Measurements from ENCODE around the gene ARHGAP33. TPM values are rescaled to one million over a fixed set of nuclear protein-coding genes. Genes with fewer than 3 reads are reported as not detected.

Gene ARHGAP33
- total and polyA plus RNA-seq, 10 of the 15 experiments (the other 5 are each of a cell fraction or from before 2014, with no cell fraction given) = 0.05 to 22.9 (median 2.3) TPM; not detected in 1

DNA sequence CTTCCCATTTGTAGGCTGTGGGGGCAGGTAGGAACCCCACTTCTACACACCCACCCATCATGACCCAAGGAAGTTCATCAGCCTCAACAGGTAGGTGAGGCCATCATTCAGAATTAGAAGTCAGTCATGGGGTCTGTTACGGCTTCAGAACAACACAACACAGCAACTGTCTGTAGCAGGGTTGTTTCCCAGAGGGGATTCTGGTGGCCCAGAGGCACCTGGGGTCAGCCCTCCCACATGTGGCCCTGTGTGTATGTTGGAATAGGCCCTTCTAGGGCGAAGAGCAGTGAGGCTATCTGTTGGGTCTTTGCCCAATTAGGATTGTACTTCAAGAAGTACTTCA, 36.5 kb upstream of the ARHGAP33 start:
- intact Hi-C loops (cut with micrococcal nuclease; ENCODE audit: unreplicated experiment) = no loop called here
- RAD21 ChIA-PET (ENCODE audit: unreplicated experiment) = interaction anchor here (2.5 kb wide), 1 partner anchor 44 kb away, joined by 18 read pairs; no protein-coding TSS in a partner anchor
- no peak for TF ChIP-seq ZBTB33 (IDR thresholded peaks at IDR 0.05)
- TF ChIP-seq MEF2A (IDR thresholded peaks at IDR 0.05; ENCODE audit: insufficient read depth, low read depth, low read length) = no peak
- TF ChIP-seq SMARCA5 (IDR thresholded peaks at IDR 0.05) = no peak
- no peak for TF ChIP-seq BHLHE40 (IDR thresholded peaks at IDR 0.05; ENCODE audit: borderline replicate concordance in 1 of 2, low read depth in 2 of 2, low read length in 1 of 2)
- TF ChIP-seq RAD51 (IDR thresholded peaks at IDR 0.05) = no peak
- H3K27ac ChIP-seq (ENCODE audit: control insufficient read depth, insufficient read depth) = no peak overlapping the region
- DNase-seq (ENCODE audit: low read depth, low spot score) (no peak), FAIRE-seq (no peak), ATAC-seq (no peak)
- POLR2A ChIA-PET = interaction anchor here (1.3 to 2.4 kb wide), 2 partner anchors 20 to 37 kb away, joined by 5 to 9 read pairs; no protein-coding TSS in a partner anchor
- SMC1A ChIA-PET (ENCODE audit: uncharacterized antibody, unreplicated experiment) = no interaction called here
- H3K9ac ChIP-seq (ENCODE audit: control insufficient read depth, insufficient read depth, low read length) = no peak overlapping the region
- no peak overlapping the region for H2AFZ ChIP-seq (ENCODE audit: control insufficient read depth, low read depth, low read length)
- peaks cover 20% of the 10 kb centered on the region for H3K4me1 ChIP-seq (ENCODE audit: control insufficient read depth, insufficient read depth, low read length)
- no peaks in the 10 kb centered on the region for H4K20me1 ChIP-seq (ENCODE audit: control insufficient read depth, insufficient read depth)
- no TSS peak for BruUV-seq (replicated peaks)
- no peaks in the 10 kb centered on the region for H3K9me3 ChIP-seq (replicated peaks; ENCODE audit: control insufficient read depth, insufficient read depth, low read length)
- 69% methylated on average over 2 of the region's 2 CpGs for WGBS (ENCODE audit: insufficient coverage, insufficient replicate concordance, low lambda C conversion rate, missing lambda C conversion rate)
- in situ Hi-C loops (cut with MboI) = no loop called here
- H3K27me3 ChIP-seq (replicated peaks in 1 of 2; ENCODE audit: control insufficient read depth in 2 of 2, insufficient read depth in 2 of 2, low read length in 1 of 2) = no peaks in the 10 kb centered on the region
- H3K36me3 ChIP-seq (ENCODE audit: control insufficient read depth in 2 of 2, insufficient read depth in 2 of 2, low read length in 1 of 2) = peaks cover 13 to 28% of the 10 kb centered on the region in 2 experiments; a peak in 3 of 4 replicates
- no peak overlapping the region for H3K4me3 ChIP-seq
- CTCF ChIA-PET = no interaction called here
- H3K4me2 ChIP-seq (ENCODE audit: control insufficient read depth, insufficient read depth) = no peak overlapping the region
- H3K79me2 ChIP-seq (ENCODE audit: control insufficient read depth, insufficient read depth, low read length) = peaks cover 17% of the 10 kb centered on the region
